Esophagus squamous epithelium (tissue), 4 donors: ENCODE measurements around the gene IRF7.

Experiments used
- CTCF ChIP-seq, 6 experiments: fragments of 450-650 bp in 4 of 6; fragments of 200-600 bp in 2 of 6; sonication (generic) in 2 of 6; IDR thresholded peaks; one replicate each; pipeline ENCODE4 v1.5.1; 2016 to 2019; ENCODE audit warnings: antibody characterized with exemption in 6 of 6, mild to moderate bottlenecking in 4 of 6, moderate library complexity in 4 of 6
- POLR2A ChIP-seq, 4 donors: fragments of 450-650 bp; IDR thresholded peaks; one replicate each; pipeline ENCODE4 v1.6.1; 2017; ENCODE audit warnings: antibody characterized with exemption in 4 of 4, mild to moderate bottlenecking in 4 of 4, moderate library complexity in 3 of 4

DNA sequence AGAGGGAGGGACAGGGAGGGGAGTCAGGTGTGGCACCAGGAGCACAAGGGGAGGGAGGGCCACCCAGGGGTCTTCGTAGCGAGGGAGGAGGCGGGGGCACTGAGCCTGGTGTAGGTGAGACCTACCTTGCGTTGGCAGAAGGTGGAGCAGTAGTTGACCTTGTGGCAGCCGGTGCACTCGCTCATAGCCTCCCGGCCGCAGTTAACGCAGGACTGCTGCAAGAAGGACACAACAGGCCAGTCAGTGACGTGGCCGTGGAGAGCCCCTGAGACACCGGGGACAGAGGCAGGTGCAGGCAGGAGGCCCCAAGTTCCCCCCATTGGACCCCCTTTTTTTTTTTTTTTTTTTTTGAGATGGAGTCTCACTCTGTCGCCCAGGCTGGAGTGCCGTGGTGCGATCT, 38.1 kb upstream of the IRF7 start:
- no peak for TF ChIP-seq CTCF (IDR thresholded peaks at IDR 0.05)
- TF ChIP-seq POLR2A (IDR thresholded peaks at IDR 0.05) = no peak
